ELR (cell line): ENCODE measurements around the gene SLF2.
"Not testable (repeated sequence)": the region's sequence is repeated elsewhere in the genome, so short reads cannot be mapped to it uniquely, and the experiment has no call there.

Experiments used
- DNase-seq: peaks from one replicate; pipeline ENCODE4 v3.0.0-alpha.2; 2015; ENCODE audit warnings: low read depth

SLF2 gene

GRCh38 chr10:100879741-100880360 is 32.9 kb upstream of the SLF2 start:
- no peak for DNase-seq

- DNase-seq = peak; percentile 75
Measured at GRCh38 chr10:100881556-100882213, 31.1 kb upstream of the SLF2 start.

GRCh38 chr10:100882252-100882651 is 30.5 kb upstream of the SLF2 start:
- DNase-seq = no peak

DNA sequence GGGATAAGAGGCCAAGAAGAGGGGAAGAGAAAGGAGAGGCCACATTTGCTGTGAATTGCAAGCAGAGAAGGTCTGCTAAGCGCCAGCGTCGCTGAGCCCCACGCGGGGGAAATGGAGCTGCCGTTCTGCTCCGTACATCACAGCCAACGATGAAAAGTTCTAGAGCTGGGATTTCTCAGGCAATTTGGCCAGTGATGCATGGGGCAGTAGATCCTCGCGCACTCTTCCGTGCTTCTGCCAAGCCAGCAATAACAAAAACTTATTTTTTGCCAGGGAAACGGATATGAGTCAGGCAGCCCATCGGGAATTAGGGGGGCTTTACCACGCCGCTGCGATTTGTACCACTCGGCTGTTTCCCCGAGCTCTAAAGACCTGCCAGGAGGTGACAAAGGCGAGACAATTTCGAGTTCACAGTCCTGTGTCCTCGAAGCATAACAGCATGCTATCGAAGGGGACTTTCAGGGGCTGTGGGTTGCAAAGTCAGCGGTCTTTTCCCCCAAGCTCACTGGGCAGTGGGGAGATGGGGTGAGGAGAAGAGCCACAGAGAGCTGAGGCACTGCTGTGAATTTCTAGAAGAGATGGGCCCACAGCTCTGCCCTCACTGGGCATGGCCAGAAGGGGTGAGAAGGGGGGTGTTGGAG is 30.0 kb upstream of the SLF2 start:
- peak; percentile 63 for DNase-seq

GRCh38 chr10:100883312-100883821 is 29.4 kb upstream of the SLF2 start:
- DNase-seq = no peak

GRCh38 chr10:100885611-100886010 is 27.2 kb upstream of the SLF2 start:
- DNase-seq = not testable (repeated sequence)

- DNase-seq = no peak
Measured at GRCh38 chr10:100886091-100886490, 26.7 kb upstream of the SLF2 start.

DNA sequence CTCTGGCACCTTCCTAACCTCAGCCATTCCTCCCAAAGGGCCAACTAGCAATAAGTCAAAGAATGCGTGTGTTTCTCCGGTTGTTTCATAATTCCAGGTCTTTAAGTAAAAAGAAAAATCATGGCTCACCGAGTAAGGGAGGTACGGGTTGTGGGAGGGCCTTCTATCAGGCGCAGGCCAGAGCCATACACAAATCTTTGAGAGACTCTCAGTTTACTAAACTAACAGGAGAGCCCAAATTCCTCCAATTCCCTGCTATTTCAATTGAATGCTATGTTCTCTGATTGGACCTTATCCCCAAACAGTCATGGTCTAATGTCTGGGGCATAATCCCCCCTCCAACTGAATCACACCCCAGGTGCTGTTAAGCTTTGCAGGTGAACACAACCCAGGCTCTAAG is 26.2 kb upstream of the SLF2 start:
- no peak for DNase-seq

GRCh38 chr10:100886963-100887362 is 25.8 kb upstream of the SLF2 start:
- DNase-seq = no peak

- DNase-seq = no peak
Measured at GRCh38 chr10:100887761-100888296, 24.9 kb upstream of the SLF2 start.

- DNase-seq = peak; percentile 51
Measured at GRCh38 chr10:100888957-100889356, 23.8 kb upstream of the SLF2 start.

DNA sequence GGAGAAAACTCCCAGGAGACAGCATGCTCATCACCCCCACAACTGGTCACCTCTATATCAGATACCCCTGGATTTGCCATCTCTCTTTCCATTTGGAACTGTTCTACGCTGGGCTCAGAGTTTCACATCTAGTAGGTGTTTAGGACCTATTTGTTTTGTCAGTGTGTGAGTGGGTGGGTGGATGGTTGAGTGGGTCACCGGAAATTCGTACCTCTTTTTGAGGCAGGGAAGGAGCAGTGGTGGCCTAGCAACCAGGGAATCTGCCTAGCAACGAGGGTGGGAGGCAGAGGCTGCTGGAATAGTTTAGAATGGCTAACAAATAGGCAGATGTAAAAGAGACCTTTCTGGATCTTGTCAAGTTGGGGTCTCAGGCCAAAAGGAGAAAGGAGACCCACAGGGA is 23.2 kb upstream of the SLF2 start:
- DNase-seq = no peak

DNA sequence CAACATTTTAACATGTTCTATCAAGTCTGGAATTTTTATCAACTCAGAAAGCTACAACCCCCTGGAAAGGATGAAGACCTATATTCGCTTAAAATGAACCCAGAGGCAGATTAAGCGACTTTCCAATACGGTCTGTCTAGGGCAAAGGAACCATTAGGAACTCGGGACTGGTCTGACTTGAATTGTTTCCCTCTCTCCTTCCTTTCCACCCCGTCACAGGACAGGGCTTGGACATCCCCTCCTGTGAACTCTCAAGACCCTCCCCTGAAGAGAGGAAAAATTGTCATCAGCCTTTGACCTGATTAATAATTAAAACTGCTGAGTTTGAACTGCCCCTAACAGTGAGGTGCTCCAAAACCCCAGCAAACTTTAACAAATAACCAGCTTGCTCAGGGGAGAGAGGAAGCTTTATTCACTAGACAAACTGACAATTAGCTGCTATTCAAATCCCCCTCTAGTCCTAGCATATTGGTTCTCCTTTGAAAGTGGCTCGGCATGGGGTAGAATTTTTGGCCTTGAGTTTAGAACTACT is 22.6 kb upstream of the SLF2 start:
- DNase-seq = no peak

GRCh38 chr10:100890673-100891317 is 22.0 kb upstream of the SLF2 start:
- DNase-seq = peak; percentile 98

GRCh38 chr10:100894033-100894432 is 18.7 kb upstream of the SLF2 start:
- no peak for DNase-seq

GRCh38 chr10:100894589-100895294 is 18.0 kb upstream of the SLF2 start:
- DNase-seq = no peak

DNA sequence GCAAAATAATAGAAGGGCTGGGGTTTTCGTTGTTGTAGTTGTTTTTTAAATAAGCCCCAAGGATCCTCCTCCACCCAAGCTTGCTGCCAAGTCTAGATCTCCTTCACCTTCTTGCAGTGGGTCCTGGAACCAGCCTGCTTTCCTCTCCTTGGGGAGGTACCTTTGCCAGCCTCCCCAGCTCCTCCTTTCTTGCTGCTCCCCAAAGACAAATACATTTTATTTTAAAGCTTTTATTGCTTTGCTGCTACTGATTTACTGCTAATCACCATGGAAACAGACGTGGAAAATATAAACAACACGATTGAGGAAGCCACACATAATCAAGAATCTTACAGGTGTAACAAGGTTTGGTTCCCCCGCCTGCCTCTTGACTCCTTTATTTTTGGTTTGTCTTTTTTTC is 17.4 kb upstream of the SLF2 start:
- no peak for DNase-seq

- DNase-seq = no peak
Measured at GRCh38 chr10:100895896-100896295, 16.9 kb upstream of the SLF2 start.

- DNase-seq = peak; percentile 41
Measured at GRCh38 chr10:100896876-100897461, 15.8 kb upstream of the SLF2 start.

GRCh38 chr10:100897976-100898375 is 14.8 kb upstream of the SLF2 start:
- DNase-seq = no peak

- no peak for DNase-seq
Measured at GRCh38 chr10:100899171-100899570, 13.6 kb upstream of the SLF2 start.
